GM12875 (cell line): Measurements from ENCODE around the gene GMPR2.

ENCODE experiments used
- H3K4me3 ChIP-seq: one replicate; pipeline ENCODE4 v1.5.1; 2011; ENCODE audit warnings: low read depth, low read length, control low read depth
- TF ChIP-seq, protein P1 (sequence below): IDR thresholded peaks from 2 replicates; pipeline ENCODE4 v1.5.1; 2011; ENCODE audit warnings: low read depth, mild to moderate bottlenecking, control low read depth, inconsistent platforms, low read length, moderate library complexity, borderline replicate concordance; ENCODE audit not compliant: insufficient read depth

The GMPR2 gene

DNA sequence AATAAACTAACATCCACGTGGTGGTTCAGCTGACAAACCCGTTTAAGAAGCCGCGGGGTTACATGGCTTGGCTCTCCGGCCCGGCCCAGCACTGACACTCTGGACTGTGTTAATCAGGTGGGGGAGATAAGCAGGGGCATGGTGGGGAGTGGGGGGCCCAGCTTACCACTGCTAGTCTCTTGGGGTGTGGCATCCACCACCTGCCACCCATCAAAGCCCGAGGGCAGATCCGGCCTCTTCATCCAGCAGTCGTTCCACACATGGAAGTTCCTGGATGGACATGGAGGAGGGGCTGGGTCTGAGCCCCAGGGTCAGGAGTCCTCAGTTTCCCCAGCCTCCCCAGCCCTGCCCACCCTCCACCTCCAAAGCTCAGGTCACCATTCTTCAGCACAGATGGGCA lies 25.4 kb downstream of the GMPR2 start:
- TF ChIP-seq, protein P1, sequence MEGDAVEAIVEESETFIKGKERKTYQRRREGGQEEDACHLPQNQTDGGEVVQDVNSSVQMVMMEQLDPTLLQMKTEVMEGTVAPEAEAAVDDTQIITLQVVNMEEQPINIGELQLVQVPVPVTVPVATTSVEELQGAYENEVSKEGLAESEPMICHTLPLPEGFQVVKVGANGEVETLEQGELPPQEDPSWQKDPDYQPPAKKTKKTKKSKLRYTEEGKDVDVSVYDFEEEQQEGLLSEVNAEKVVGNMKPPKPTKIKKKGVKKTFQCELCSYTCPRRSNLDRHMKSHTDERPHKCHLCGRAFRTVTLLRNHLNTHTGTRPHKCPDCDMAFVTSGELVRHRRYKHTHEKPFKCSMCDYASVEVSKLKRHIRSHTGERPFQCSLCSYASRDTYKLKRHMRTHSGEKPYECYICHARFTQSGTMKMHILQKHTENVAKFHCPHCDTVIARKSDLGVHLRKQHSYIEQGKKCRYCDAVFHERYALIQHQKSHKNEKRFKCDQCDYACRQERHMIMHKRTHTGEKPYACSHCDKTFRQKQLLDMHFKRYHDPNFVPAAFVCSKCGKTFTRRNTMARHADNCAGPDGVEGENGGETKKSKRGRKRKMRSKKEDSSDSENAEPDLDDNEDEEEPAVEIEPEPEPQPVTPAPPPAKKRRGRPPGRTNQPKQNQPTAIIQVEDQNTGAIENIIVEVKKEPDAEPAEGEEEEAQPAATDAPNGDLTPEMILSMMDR, result no peak
- no peak overlapping the region for H3K4me3 ChIP-seq

DNA sequence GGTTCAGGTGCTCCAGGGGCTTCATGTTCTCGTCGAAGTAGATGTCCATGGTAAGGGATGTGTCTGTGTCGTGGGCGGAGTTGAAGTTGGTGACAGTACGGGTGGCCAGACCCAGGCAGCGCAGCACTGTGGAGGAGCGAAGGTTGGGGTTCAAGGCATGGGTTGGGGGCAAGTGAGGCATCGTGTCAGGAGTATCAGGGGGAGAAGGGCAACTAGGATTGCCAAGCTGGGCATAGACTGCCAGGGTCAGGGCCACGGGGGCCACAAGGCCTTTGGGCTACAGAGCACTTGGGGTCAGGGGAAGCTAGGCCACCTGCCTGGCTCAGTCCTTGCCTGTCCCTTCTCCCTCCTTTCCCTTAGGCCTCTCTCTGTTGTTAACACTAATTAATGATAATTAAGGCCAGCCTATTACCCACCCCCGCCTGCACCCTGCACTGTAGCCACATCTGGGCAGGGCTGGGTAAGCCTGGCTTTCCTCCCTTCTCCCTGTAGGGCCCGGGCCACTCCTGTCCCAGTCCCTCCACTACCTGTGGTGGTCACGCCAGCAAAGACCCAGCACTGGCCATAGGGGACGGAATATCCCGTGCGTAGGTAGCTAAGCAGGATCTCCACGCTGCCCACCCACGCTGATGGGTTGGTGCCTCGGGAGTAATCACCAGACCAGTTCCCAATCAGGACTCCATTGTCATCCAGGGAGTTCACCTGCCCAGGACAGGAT lies 26.0 kb downstream of the GMPR2 start:
- TF ChIP-seq, protein P1, result no peak
- no peak overlapping the region for H3K4me3 ChIP-seq

DNA sequence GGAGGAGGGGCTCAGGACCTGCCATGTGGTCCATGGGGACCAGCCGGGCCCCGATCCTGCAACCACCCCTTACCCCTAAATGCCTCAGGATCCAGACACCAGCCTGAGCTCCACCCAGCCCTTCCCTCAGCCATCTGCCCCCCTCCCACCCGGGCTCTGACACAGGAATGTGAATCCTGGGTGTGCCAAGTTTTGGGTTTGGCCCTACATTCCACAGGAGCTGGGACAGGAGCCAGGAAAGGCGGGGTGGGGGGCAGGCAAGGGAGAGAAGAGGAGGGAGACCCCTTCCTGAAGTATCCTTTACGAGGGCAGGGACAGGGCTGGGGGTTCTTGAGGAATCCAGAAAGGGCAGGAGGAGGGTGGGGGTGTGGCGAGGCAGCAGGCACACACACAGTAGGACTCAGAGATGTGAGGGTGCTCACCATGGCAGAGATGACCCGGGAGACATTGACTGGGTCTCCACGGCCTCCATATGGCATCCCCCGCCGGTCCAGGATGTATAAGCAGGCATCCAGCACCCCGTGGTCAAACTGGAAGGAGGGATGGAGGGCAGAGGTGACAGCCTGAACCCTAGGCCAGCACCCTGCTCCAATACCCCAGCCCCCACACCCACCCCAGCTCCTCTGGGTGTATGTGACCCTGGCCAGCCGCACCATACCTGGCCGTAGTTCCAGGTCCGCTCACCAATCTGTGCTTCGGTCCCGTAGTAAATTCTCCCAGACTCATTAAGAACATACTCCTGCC lies 26.7 kb downstream of the GMPR2 start:
- H3K4me3 ChIP-seq, result no peak overlapping the region
- TF ChIP-seq, protein P1, result no peak

DNA sequence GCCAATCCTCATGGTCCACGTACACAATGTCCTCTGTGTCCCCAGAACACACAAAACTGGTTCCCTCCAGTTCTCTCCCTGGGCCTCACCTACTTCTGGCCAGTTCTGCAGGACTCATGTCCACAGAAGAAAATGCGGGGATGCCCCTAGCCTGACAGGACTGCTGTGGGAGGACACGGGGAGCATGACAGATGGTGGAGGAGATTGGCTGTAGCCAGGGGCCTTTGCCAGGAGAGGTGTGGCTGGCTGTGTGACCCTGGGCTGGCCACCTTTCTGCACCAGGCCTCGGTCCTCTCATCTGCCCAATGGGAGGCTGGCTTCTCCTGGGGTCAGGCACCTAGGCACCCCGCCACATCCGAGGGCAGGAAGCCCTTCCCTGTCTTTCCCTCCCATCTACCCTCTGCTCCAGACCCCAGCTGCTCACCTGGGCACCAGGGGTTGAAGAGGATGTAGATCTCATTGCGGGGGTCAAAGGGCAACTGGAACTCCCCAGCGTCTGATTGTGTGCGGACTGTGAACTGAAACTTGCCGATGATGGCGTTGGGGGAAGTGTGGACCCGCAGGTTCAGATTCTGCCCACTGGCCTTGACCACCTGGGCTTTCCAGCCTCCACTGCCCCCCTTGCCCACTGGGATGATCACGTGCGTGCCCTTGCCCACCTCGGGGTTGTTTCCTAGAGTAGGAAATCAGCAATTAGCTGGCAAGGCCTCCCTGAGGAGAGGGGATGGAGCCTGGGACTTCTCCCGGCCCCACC lies 27.5 kb downstream of the GMPR2 start:
- H3K4me3 ChIP-seq, result no peak overlapping the region
- TF ChIP-seq, protein P1, result no peak

DNA sequence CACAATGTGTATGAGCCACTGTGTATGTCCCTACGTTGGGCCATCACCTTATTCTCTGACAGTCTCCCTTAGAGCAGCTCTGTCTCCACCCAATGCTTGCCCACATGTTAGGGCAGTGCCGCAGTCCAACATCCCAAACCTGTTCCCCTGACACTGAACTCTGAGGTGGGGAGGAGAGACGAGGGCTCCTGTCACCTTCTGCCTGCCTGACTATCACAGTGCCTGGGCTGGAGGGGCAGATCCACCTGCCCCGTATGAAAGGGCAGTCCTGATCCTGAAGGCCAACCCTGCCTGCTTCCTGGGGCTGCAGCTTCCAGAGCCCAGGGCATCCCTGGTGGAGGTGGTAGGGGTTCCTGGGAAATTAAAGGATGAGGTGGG lies 28.0 kb downstream of the GMPR2 start:
- TF ChIP-seq, protein P1, result no peak
- H3K4me3 ChIP-seq, result no peak overlapping the region

DNA sequence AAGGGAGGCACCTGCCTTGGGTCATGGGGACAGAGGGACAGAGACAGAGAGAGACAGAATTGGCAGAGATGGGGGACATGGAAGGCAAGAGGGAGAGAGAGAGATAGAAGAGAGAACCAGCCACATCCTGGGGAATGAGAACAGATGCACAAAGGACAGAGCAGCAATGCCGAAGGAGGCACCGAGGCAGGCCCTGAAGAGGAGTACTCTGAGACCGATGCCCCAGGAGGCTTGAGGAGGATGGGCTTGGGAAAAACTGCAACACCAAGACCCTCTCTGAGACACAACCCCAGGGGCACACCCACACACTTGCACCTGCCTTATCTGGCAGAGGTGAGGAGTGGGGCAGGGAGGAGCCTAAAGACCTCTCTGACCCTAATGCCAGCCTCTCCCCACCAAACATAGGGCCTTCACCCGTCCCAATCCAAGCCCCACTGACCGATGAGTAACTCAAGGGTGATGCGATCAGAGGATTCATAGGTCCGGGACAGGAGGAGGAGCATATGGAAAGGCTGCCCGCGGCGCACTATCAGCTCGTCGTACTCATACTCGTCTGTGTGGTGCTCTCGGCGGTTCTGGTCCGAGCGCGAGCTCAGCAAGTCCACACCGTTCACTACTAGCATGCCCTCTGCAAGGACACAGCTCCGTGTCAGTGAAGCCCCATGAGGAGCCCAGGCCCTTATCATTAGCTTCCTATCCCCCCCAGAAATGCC lies 28.7 kb downstream of the GMPR2 start:
- TF ChIP-seq, protein P1, result no peak
- no peak overlapping the region for H3K4me3 ChIP-seq
